RWPE2 (cell line): ENCODE results near the gene SLC7A8.

ENCODE experiments used
- ATAC-seq: fragments of 200-7000 bp; cut with Tn5 transposase; 3 replicates; pipeline ENCODE4 v1.9.1; 2021; ENCODE audit warnings: low read depth
- DNase-seq: peaks from one replicate; pipeline ENCODE4 v3.0.0-alpha.2; 2020; ENCODE audit warnings: low spot score
- H3K27ac ChIP-seq: fragments of 450-650 bp; 2 replicates; pipeline ENCODE4 v1.5.1; 2017; ENCODE audit warnings: mild to moderate bottlenecking; ENCODE audit not compliant: poor library complexity, severe bottlenecking
- H3K27me3 ChIP-seq: fragments of 250-450 bp; sonication (Bioruptor Pico); 2 replicates; pipeline ENCODE4 v1.5.1; 2021; ENCODE audit warnings: mild to moderate bottlenecking, moderate library complexity; ENCODE audit not compliant: insufficient read depth, poor library complexity, severe bottlenecking
- H3K36me3 ChIP-seq: fragments of 250-450 bp; sonication (Bioruptor Pico); 2 replicates; pipeline ENCODE4 v1.5.1; 2020; ENCODE audit warnings: low read depth, mild to moderate bottlenecking, moderate library complexity
- H3K4me1 ChIP-seq: fragments of 250-450 bp; sonication (Bioruptor Pico); 2 replicates; pipeline ENCODE4 v1.5.1; 2021; ENCODE audit warnings: mild to moderate bottlenecking, moderate library complexity; ENCODE audit not compliant: insufficient read depth, poor library complexity, severe bottlenecking
- H3K4me3 ChIP-seq: fragments of 250-450 bp; sonication (Bioruptor Pico); 2 replicates; pipeline ENCODE4 v1.5.1; 2021; ENCODE audit warnings: mild to moderate bottlenecking, moderate library complexity; ENCODE audit not compliant: severe bottlenecking
- H3K9me3 ChIP-seq: fragments of 250-450 bp; sonication (Bioruptor Pico); 2 replicates; pipeline ENCODE4 v1.5.1; 2021; ENCODE audit warnings: mild to moderate bottlenecking, moderate library complexity; ENCODE audit not compliant: severe bottlenecking
- CTCF ChIP-seq: fragments of 450-650 bp; IDR thresholded peaks from one replicate; pipeline ENCODE4 v1.5.1; 2017; ENCODE audit warnings: mild to moderate bottlenecking, moderate library complexity; ENCODE audit not compliant: poor library complexity, severe bottlenecking

SLC7A8 gene

GRCh38 chr14:23182372-23183157, 895 bp downstream of the SLC7A8 start:
- no peak for TF ChIP-seq CTCF
- peaks cover 14% of the 10 kb centered on the region for H3K4me1 ChIP-seq
- no peaks in the 10 kb centered on the region for H3K27me3 ChIP-seq
- DNase-seq (no peak), ATAC-seq (peak; percentile 80)
- peak overlapping the region; percentile 43 for H3K4me3 ChIP-seq
- H3K9me3 ChIP-seq: no peaks in the 10 kb centered on the region
- no peaks in the 10 kb centered on the region for H3K36me3 ChIP-seq
- peak overlapping the region; percentile 0 for H3K27ac ChIP-seq

- H3K4me1 ChIP-seq: peaks cover 20% of the 10 kb centered on the region
- no peaks in the 10 kb centered on the region for H3K27me3 ChIP-seq
- no peak overlapping the region for H3K27ac ChIP-seq
- no peak for ATAC-seq
- no peak for DNase-seq
- H3K36me3 ChIP-seq: no peaks in the 10 kb centered on the region
- H3K4me3 ChIP-seq: peak overlapping the region; percentile 43
- no peaks in the 10 kb centered on the region for H3K9me3 ChIP-seq
- no peak for TF ChIP-seq CTCF
Measured at GRCh38 chr14:23181946-23182345, 1.5 kb downstream of the SLC7A8 start.

- Histone ChIP-seq H3K36me3 (no peaks in the 10 kb centered on the region), H3K4me1 (peaks cover 23% of the 10 kb centered on the region), H3K4me3 (no peak overlapping the region), H3K27me3 (no peaks in the 10 kb centered on the region), H3K9me3 (no peaks in the 10 kb centered on the region), H3K27ac (no peak overlapping the region)
- DNase-seq (no peak), ATAC-seq (no peak)
- no peak for TF ChIP-seq CTCF
Measured at GRCh38 chr14:23181453-23181852, 2.0 kb downstream of the SLC7A8 start.

- no peaks in the 10 kb centered on the region for H3K27me3 ChIP-seq
- TF ChIP-seq CTCF: no peak
- peaks cover 31% of the 10 kb centered on the region for H3K4me1 ChIP-seq
- ATAC-seq (peak; percentile 27; the same call in 1 of the 3 replicates), DNase-seq (no peak)
- H3K9me3 ChIP-seq: no peaks in the 10 kb centered on the region
- H3K4me3 ChIP-seq: no peak overlapping the region
- no peak overlapping the region for H3K27ac ChIP-seq
- no peaks in the 10 kb centered on the region for H3K36me3 ChIP-seq
Measured at GRCh38 chr14:23177181-23177580, 6.3 kb downstream of the SLC7A8 start.

- DNase-seq (no peak), ATAC-seq (peak; percentile 8; the same call in 1 of the 3 replicates)
- peak overlapping the region; percentile 28 for H3K27ac ChIP-seq
- peaks cover 45% of the 10 kb centered on the region for H3K4me1 ChIP-seq
- H3K4me3 ChIP-seq: no peak overlapping the region
- no peaks in the 10 kb centered on the region for H3K36me3 ChIP-seq
- no peak for TF ChIP-seq CTCF
- H3K27me3 ChIP-seq: no peaks in the 10 kb centered on the region
- H3K9me3 ChIP-seq: no peaks in the 10 kb centered on the region
Measured at GRCh38 chr14:23175823-23176222, 7.6 kb downstream of the SLC7A8 start.
